Activated CD8-positive, alpha-beta memory T cell treated with anti-CD3 and anti-CD28 coated beads for 1 hour (primary cell): ENCODE results near the gene POLR3G.

Source experiments
- DNase-seq, 2 donors: peaks; one replicate each; pipeline ENCODE4 v3.0.0-alpha.2; 2020; ENCODE audit warnings: low read depth in 1 of 2; ENCODE audit errors: extremely low read depth in 1 of 2

Gene POLR3G

GRCh38 chr5:90549729-90550275 lies 75.1 kb downstream of the POLR3G start:
- DNase-seq = no peak

DNA sequence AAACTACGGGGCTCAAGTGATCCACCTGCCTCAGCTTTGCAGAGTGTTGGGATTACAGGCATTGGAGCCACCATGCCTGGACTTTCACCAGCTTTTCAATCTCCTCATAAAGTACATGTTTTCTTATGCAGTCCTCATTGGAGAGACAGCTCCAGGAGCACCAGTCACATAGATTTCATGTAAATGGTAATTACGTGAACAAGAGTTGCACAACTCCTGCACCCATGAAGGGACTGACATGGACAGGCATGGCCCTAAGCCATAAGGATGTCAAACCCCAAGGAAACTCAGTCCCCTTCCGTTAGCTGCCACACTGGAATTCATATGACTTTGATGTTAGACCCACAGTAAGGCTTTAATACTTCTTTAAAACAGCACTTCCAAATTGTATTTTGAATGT lies 76.3 kb downstream of the POLR3G start:
- no peak for DNase-seq

GRCh38 chr5:90551376-90551775 lies 76.7 kb downstream of the POLR3G start:
- no peak for DNase-seq

GRCh38 chr5:90553711-90554110 lies 79.0 kb downstream of the POLR3G start:
- DNase-seq = no peak

DNA sequence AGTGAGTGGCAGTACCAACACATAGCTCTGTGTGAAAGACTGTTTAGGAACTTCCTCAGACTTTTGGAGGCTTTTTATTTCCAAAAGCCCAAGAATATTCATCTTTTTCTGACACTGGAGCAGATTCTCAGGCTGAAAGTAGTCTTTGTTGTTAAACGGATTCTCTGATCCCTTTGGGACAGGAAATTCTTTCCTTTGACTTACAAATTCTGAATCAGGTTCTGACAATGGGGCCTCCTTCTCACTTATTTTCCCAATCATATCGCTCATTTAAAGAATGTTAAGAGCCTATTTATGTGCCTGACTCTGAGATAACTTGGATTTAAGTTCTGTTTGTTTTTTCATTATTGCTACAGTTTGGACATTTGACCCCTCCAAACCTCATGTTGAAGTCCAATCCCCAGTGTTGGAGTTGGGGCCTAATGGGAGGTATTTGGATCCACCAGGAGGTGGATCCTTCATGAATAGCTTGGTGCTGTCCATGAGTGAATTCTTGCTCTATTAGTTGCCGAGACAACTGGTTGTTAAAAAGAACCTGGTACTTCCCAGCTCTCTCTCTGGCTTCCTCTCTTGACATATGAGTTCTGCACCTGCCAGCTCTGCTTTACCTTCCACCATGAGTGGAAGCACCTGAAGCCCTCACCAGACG lies 79.8 kb downstream of the POLR3G start:
- DNase-seq = no peak

- DNase-seq = no peak
These were observed 81.0 kb downstream of the POLR3G start for GRCh38 chr5:90555666-90556065.

GRCh38 chr5:90557391-90557790 lies 82.7 kb downstream of the POLR3G start:
- no peak for DNase-seq

- DNase-seq = no peak
These were observed 83.2 kb downstream of the POLR3G start for GRCh38 chr5:90557871-90558270.

DNA sequence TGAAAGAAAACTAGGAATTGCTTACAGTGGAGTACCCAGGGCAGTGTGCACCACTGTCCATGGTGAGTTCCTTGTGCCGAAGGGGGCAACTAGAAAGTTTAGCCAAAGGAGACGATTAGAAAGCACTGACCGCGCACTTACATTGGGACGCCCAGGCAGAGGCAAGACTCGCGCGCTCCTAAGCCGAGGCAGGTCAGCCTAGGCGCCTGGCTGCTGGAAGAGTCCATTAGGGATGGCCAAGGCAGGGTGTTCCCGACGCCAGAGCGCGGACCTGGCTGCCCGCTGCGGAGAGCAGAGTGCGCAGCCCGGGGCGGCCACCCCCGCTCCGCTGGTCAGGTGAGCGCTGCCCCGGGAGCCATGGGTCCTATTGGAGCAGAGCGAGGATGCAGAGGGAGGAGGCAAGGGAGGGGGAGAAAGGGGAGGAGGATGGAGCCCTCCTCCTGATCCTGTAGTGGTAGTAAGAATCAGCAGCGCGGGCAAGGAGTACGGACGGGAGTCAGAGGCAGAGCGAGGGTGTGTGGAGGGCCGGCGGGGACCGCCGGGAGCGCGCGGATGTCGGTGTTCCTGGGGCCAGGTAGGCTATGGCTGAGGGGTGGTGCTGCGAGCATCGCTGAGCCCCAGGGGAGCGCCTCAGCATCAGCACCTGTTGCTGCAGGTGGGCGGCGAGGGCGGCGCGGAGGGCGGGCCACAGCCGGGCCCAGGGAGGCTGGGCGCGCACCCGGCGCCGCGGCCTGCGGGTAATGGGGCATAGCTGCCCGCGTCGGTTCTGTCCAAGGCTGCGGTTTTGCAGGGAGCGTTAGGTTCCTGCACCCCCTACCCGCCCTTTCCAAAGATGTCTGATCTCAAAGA lies 83.9 kb downstream of the POLR3G start, which contains the start of gene ADGRV1:
Gene ADGRV1, plus strand, starts transcription at position 454 of the 849 bp plus-strand sequence. Its CDS starts 99 bp downstream, at position 553.
- no peak for DNase-seq

GRCh38 chr5:90560771-90561170 lies 86.1 kb downstream of the POLR3G start:
- no peak for DNase-seq

GRCh38 chr5:90561766-90562165 lies 87.1 kb downstream of the POLR3G start:
- DNase-seq = no peak

DNA sequence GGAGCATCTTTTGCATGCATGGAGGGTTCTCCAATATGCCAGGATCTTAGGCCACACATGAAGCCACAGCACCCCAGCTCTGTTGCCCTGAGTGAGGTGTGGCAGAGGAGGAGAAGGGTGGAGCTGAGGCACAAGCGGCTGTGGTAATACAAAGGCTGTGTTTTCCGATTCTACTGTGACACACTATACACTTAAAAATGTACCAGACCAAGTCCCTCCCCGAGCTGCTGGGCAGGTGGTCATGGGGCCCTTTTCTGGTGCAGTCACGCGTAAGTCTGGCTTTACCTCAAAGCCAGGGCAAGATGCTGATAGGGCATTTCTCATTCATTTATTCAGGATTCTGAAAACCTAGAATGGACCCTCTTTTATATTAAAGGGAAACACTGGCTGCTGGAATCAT lies 87.7 kb downstream of the POLR3G start:
- no peak for DNase-seq

DNA sequence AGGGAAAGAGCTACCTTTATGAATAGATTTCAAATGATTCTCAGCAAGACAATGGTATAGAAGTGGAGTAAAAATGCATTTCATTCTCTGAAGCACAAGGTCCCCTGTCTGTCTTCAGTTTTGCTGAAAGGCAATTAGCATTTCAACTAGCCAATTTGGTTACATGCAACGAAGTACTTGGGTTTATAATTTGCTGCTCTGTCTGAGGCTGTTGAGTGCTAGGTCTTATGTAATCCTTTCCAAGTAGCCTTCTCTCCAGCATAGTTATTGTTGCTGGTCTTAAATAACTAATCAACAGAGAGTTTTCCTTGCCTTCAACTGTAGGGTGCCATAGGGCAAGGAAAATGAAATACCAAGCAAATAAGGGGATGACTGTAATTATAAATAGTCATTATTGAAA lies 88.4 kb downstream of the POLR3G start:
- no peak for DNase-seq
